CD14-positive monocyte (primary cell): ENCODE data around the gene ASRGL1. TPM values are rescaled to one million over a fixed set of nuclear protein-coding genes. Genes with fewer than 3 reads are reported as not detected.

Experiments
- DNase-seq, 3 donors: peaks; one replicate each; pipeline ENCODE4 v3.0.0-alpha.2; 2011 to 2022
- H2AFZ ChIP-seq: 2 replicates; pipeline ENCODE4 v1.6.0; 2012; ENCODE audit warnings: mild to moderate bottlenecking, low read depth, low read length, inconsistent platforms; ENCODE audit not compliant: insufficient read depth, poor library complexity, severe bottlenecking
- H3K27ac ChIP-seq, 2 donors: 1 replicate in 1 of 2; 2 replicates in 1 of 2; pipeline ENCODE4 v1.5.1; 2012 to 2013; ENCODE audit warnings: low read length in 2 of 2, control low read depth in 1 of 2, inconsistent platforms in 1 of 2, low read depth in 1 of 2, mild to moderate bottlenecking in 1 of 2
- H3K27me3 ChIP-seq, 2 donors: one replicate each; pipeline versions ENCODE4 v1.6.0 to v1.6.1; 2011 to 2013; ENCODE audit warnings: low read length in 2 of 2; ENCODE audit not compliant: control insufficient read depth in 2 of 2, insufficient read depth in 2 of 2
- H3K36me3 ChIP-seq, 2 donors: replicated peaks in 1 of 2; 1 replicate in 1 of 2; 2 replicates in 1 of 2; pipeline versions ENCODE4 v1.5.1 to v1.6.1; 2012 to 2013; ENCODE audit warnings: low read length in 2 of 2, control low read depth in 1 of 2, inconsistent platforms in 1 of 2, mild to moderate bottlenecking in 1 of 2; ENCODE audit not compliant: insufficient read depth in 2 of 2, control insufficient read depth in 1 of 2
- H3K4me1 ChIP-seq, 2 donors: 1 replicate in 1 of 2; 2 replicates in 1 of 2; pipeline versions ENCODE4 v1.5.1 to v1.6.1; 2012 to 2013; ENCODE audit warnings: low read length in 2 of 2, control low read depth in 1 of 2, inconsistent platforms in 1 of 2, mild to moderate bottlenecking in 1 of 2, moderate library complexity in 1 of 2; ENCODE audit not compliant: insufficient read depth in 2 of 2, control insufficient read depth in 1 of 2
- H3K4me2 ChIP-seq: replicated peaks from 2 replicates; pipeline ENCODE3; 2012; ENCODE audit warnings: low read length, moderate library complexity, mild to moderate bottlenecking; ENCODE audit not compliant: poor library complexity, severe bottlenecking; ENCODE audit errors: extremely low read depth
- H3K4me3 ChIP-seq, 3 experiments: fragments of 200-600 bp in 1 of 3; sonication (generic) in 1 of 3; replicated peaks in 1 of 3; 1 replicate in 2 of 3; 2 replicates in 1 of 3; pipeline ENCODE4 v1.5.1; 2011 to 2013; ENCODE audit warnings: low read length in 3 of 3, mild to moderate bottlenecking in 3 of 3, control low read depth in 2 of 3, low read depth in 2 of 3, inconsistent platforms in 1 of 3, moderate library complexity in 1 of 3
- H3K79me2 ChIP-seq: 2 replicates; pipeline ENCODE4 v1.6.0; 2012; ENCODE audit warnings: mild to moderate bottlenecking, control low read depth, inconsistent platforms, low read length, moderate library complexity; ENCODE audit not compliant: insufficient read depth
- H3K9ac ChIP-seq: 2 replicates; pipeline ENCODE4 v1.6.0; 2017; ENCODE audit warnings: low read length, mild to moderate bottlenecking; ENCODE audit not compliant: insufficient read depth, poor library complexity, severe bottlenecking
- H3K9me3 ChIP-seq, 2 donors: replicated peaks in 1 of 2; 1 replicate in 1 of 2; 2 replicates in 1 of 2; pipeline versions ENCODE4 v1.5.1 to v1.6.1; 2012 to 2013; ENCODE audit warnings: low read length in 2 of 2, control low read depth in 1 of 2; ENCODE audit not compliant: control insufficient read depth in 1 of 2, insufficient read depth in 1 of 2
- H4K20me1 ChIP-seq: 2 replicates; pipeline ENCODE4 v1.6.0; 2012; ENCODE audit warnings: mild to moderate bottlenecking, low read length, control low read depth, moderate library complexity; ENCODE audit not compliant: insufficient read depth
- H3K27ac Mint-ChIP-seq, 7 donors: one replicate each; pipeline ENCODE4 v1.8.0; 2020; ENCODE audit warnings: mild to moderate bottlenecking in 7 of 7, mixed read lengths in 7 of 7, moderate library complexity in 6 of 7, inconsistent platforms in 2 of 7
- H3K27me3 Mint-ChIP-seq, 3 donors: one replicate each; pipeline ENCODE4 v1.8.0; 2021 to 2022; ENCODE audit warnings: low read depth in 3 of 3, mild to moderate bottlenecking in 3 of 3, mixed read lengths in 3 of 3, moderate library complexity in 3 of 3, inconsistent platforms in 1 of 3
- H3K36me3 Mint-ChIP-seq, 2 donors: one replicate each; pipeline ENCODE4 v1.8.0; 2020; ENCODE audit warnings: mixed read lengths in 2 of 2, inconsistent platforms in 1 of 2, mild to moderate bottlenecking in 1 of 2
- H3K4me1 Mint-ChIP-seq: one replicate; pipeline ENCODE4 v1.8.0; 2020; ENCODE audit warnings: mild to moderate bottlenecking, mixed read lengths
- H3K4me3 Mint-ChIP-seq, 2 donors: one replicate each; pipeline ENCODE4 v1.8.0; 2020; ENCODE audit warnings: mild to moderate bottlenecking in 2 of 2, mixed read lengths in 2 of 2, moderate library complexity in 1 of 2
- H3K9me3 Mint-ChIP-seq, 7 donors: one replicate each; pipeline ENCODE4 v1.8.0; 2020 to 2022; ENCODE audit warnings: mixed read lengths in 7 of 7, mild to moderate bottlenecking in 6 of 7, moderate library complexity in 6 of 7, inconsistent platforms in 2 of 7
- WGBS: methylation state at CpG from one replicate; pipeline ENCODE4 v1.1.5; 2013; ENCODE audit warnings: missing lambda C conversion rate; ENCODE audit not compliant: insufficient coverage; 5-methylcytosine and 5-hydroxymethylcytosine counted together
- intact Hi-C, 2 donors: fragments of 100-400 bp; cut with micrococcal nuclease; formaldehyde crosslinking; loops; one replicate each; pipeline versions ENCODE4 v1.15.0 to v1.15.1; 2023
- polyA plus RNA-seq, 3 donors: library from polyadenylated mRNA; depleted of rRNA in 1 of 3; unstranded in 2 of 3; stranded (reverse) in 1 of 3; fragments of 300-500 nt in 2 of 3; fragments of >200 nt in 1 of 3; fragmentation: Illumina TruSeq in 2 of 3; gene quantifications; 1 replicate in 2 of 3; 2 replicates in 1 of 3; pipeline ENCODE4 v1.2.3, GENCODE V29; 2012 to 2021
- TF ChIP-seq, protein P1 (sequence below): fragments of 200-600 bp; IDR thresholded peaks from one replicate; pipeline ENCODE4 v1.8.0; 2022; ENCODE audit warnings: antibody characterized with exemption, mild to moderate bottlenecking

The ASRGL1 gene
- polyA plus RNA-seq, 3 donors, result 22.3 to 57.8 (median 50.6) TPM

DNA sequence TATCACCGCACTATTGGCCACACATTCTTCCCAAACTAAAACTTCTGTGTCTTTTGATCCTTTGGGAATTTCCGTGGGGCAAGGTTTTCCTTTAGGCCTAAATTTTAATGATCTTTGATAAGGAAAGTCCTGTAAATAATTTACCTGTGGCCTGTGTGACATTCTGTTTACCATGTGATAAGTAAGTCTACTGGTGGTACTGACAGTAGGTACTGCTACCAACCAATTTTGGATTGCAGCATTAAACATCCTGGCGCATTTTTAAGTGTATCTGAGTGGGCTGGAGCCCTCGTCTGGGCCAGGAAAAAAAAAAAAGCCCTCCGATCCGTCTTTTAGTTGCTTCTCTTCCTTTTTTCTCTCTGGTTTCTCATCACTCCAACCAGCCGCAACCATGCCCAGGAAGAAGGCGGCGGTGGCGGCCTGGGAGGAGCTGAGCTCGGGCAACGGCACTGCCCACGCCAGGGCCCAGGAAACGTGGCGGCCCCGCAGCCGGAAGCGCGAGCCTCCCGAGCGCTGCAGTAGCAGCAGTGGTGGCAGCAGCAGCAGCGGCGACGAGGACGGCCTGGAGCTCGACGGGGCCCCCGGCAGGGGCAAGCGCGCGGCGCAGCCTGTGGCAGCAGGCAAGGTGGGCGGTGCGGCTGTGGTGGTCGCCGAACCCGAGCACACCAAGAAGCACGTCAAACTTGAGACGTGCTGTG lies 33.6 kb downstream of the ASRGL1 start:
- Mint-ChIP-seq H3K27me3 (no peaks in the 10 kb centered on the region), H3K27ac (peak overlapping the region in 6 of 7 donors; percentile 43 to 89 (median 80)), H3K9me3 (peaks cover 0 to 17% (median 0%) of the 10 kb centered on the region in 7 donors), H3K4me3 (peak overlapping the region; percentile 79 to 88), H3K4me1 (peaks cover 22% of the 10 kb centered on the region), H3K36me3 (peaks cover 6 to 32% of the 10 kb centered on the region in 2 donors)
- 46% methylated on average over 22 of the region's 39 CpGs for WGBS
- peak overlapping the region; percentile 54 for H3K4me2 ChIP-seq
- peak overlapping the region in 1 of 2 donors; percentile 17 for H3K27ac ChIP-seq
- no peaks in the 10 kb centered on the region for H3K9me3 ChIP-seq
- no peaks in the 10 kb centered on the region for H3K79me2 ChIP-seq
- H3K9ac ChIP-seq, result peak overlapping the region; percentile 15
- H3K36me3 ChIP-seq, result peaks cover 0 to 12% of the 10 kb centered on the region in 2 donors
- H3K4me3 ChIP-seq, result peak overlapping the region; percentile 14 to 55 (median 32)
- H3K27me3 ChIP-seq, result no peaks in the 10 kb centered on the region
- H2AFZ ChIP-seq, result peak overlapping the region; percentile 44
- peaks cover 6 to 13% of the 10 kb centered on the region in 2 donors for H3K4me1 ChIP-seq
- DNase-seq, result peak; percentile 33 to 61 (median 47)
- TF ChIP-seq, protein P1, sequence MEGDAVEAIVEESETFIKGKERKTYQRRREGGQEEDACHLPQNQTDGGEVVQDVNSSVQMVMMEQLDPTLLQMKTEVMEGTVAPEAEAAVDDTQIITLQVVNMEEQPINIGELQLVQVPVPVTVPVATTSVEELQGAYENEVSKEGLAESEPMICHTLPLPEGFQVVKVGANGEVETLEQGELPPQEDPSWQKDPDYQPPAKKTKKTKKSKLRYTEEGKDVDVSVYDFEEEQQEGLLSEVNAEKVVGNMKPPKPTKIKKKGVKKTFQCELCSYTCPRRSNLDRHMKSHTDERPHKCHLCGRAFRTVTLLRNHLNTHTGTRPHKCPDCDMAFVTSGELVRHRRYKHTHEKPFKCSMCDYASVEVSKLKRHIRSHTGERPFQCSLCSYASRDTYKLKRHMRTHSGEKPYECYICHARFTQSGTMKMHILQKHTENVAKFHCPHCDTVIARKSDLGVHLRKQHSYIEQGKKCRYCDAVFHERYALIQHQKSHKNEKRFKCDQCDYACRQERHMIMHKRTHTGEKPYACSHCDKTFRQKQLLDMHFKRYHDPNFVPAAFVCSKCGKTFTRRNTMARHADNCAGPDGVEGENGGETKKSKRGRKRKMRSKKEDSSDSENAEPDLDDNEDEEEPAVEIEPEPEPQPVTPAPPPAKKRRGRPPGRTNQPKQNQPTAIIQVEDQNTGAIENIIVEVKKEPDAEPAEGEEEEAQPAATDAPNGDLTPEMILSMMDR, result no peak
- H4K20me1 ChIP-seq, result no peaks in the 10 kb centered on the region
- intact Hi-C loops, result no loop called here

DNA sequence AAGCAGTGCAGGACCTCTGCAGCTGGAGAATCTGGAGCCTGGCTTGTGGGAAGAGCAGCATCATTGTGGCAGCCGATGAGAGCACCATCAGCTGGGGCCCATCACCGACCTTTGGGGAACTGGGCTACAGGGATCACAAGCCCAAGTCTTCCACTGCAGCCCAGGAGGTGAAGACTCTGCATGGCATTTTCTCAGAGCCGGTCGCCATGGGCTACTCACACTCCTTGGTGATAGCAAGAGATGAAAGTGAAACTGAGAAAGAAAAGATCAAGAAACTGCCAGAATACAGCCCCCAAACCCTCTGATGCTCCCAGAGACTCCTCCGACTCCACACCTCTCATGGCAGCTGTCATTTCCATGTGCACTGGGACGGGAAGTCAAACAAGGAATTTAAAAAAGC lies 35.6 kb downstream of the ASRGL1 start:
- peak overlapping the region in 3 of 7 donors; percentile 42 to 55 (median 42) for H3K27ac Mint-ChIP-seq
- peaks cover 6 to 34% of the 10 kb centered on the region in 2 donors for H3K36me3 Mint-ChIP-seq
- Histone ChIP-seq H3K9ac (no peak overlapping the region), H3K4me1 (peaks cover 6 to 13% of the 10 kb centered on the region in 2 donors), H2AFZ (no peak overlapping the region), H3K36me3 (peaks cover 0 to 12% of the 10 kb centered on the region in 2 donors), H4K20me1 (no peaks in the 10 kb centered on the region), H3K27ac (no peak overlapping the region), H3K4me2 (no peak overlapping the region), H3K4me3 (no peak overlapping the region), H3K27me3 (no peaks in the 10 kb centered on the region), H3K9me3 (no peaks in the 10 kb centered on the region), H3K79me2 (no peaks in the 10 kb centered on the region)
- peaks cover 22% of the 10 kb centered on the region for H3K4me1 Mint-ChIP-seq
- H3K27me3 Mint-ChIP-seq, result no peaks in the 10 kb centered on the region
- 91% methylated on average over 5 of the region's 6 CpGs for WGBS
- peaks cover 0 to 7% (median 0%) of the 10 kb centered on the region in 7 donors for H3K9me3 Mint-ChIP-seq
- intact Hi-C loops, result no loop called here
- TF ChIP-seq, protein P1, result no peak
- no peak for DNase-seq
- H3K4me3 Mint-ChIP-seq, result no peak overlapping the region
